ENCODE measurements around the gene CES2. TPM values are rescaled to one million over a fixed set of nuclear protein-coding genes. Genes with fewer than 3 reads are reported as not detected.

Gene CES2
- total and polyA plus RNA-seq, 9 of the 15 experiments (the other 6 are each of a cell fraction or from before 2014, with no cell fraction given), result 2.2 to 37.9 (median 24.4) TPM

DNA sequence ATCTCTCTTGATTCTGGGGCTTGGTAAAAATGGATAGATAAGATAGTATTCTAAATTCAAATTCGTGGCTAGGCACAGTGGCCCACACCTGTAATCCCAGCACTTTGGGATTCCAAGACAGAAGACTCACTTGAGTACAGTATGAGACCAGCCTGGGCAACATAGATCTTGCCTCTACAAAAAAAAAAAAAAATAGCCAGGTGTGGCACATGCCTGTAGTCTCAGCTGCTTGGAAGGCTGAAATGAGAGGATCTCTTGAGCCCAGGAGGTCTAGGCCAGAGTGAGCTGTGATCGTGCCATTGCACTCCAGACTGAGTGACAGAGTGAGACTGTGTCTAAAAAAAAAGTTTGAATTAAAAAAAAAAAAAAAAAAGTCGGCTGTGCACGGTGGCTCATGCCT is 45.7 kb upstream of the CES2 start:
- no peaks in the 10 kb centered on the region for H3K9me3 ChIP-seq (replicated peaks; ENCODE audit: control insufficient read depth, insufficient read depth, low read depth, low read length)
- DNase-seq (ENCODE audit: extremely low read depth in 1 of 4, low spot score in 3 of 4) (no peak), ATAC-seq (no peak), FAIRE-seq (no peak)
- no peak overlapping the region for H2AFZ ChIP-seq (ENCODE audit: low read depth, low read length)
- 79% methylated on average over 3 of the region's 4 CpGs for WGBS (ENCODE audit: insufficient coverage, low coverage, missing lambda C conversion rate)
- H3K4me1 ChIP-seq (replicated peaks in 1 of 2; ENCODE audit: control insufficient read depth in 2 of 2, insufficient read depth in 2 of 2, low read length in 2 of 2), result peaks cover 13% of the 10 kb centered on the region in 2 experiments; a peak in 4 of 5 replicates
- no peak overlapping the region for H3K4me2 ChIP-seq (ENCODE audit: insufficient read depth, low read length)
- H3K36me3 ChIP-seq (ENCODE audit: control insufficient read depth, insufficient read depth, low read length), result peaks cover 51% of the 10 kb centered on the region
- POLR2A ChIA-PET, result interaction anchor here (0.7 to 0.9 kb wide), 2 partner anchors 45 to 358 kb away, joined by 3 read pairs; partner anchors contain the start of genes CIAO2B and FHOD1
- H3K9me1 ChIP-seq (ENCODE audit: control insufficient read depth, insufficient read depth, low read length), result no peaks in the 10 kb centered on the region
- in situ Hi-C loops (cut with MboI) (no loop called here), intact Hi-C loops (cut with micrococcal nuclease) (no loop called here)
- no peak overlapping the region for H3K4me3 ChIP-seq
- CTCF ChIA-PET (ENCODE audit: low intra/inter-chr PET ratio), result no interaction called here
- no peaks in the 10 kb centered on the region for H3K27me3 ChIP-seq (ENCODE audit: control insufficient read depth in 2 of 2, insufficient read depth in 2 of 2, low read length in 2 of 2)
- H3K27ac ChIP-seq (ENCODE audit: extremely low read depth, low read depth, low read length), result no peak overlapping the region
- TF ChIP-seq SMARCE1 (IDR thresholded peaks at IDR 0.05), result no peak
- TF ChIP-seq, protein P1, sequence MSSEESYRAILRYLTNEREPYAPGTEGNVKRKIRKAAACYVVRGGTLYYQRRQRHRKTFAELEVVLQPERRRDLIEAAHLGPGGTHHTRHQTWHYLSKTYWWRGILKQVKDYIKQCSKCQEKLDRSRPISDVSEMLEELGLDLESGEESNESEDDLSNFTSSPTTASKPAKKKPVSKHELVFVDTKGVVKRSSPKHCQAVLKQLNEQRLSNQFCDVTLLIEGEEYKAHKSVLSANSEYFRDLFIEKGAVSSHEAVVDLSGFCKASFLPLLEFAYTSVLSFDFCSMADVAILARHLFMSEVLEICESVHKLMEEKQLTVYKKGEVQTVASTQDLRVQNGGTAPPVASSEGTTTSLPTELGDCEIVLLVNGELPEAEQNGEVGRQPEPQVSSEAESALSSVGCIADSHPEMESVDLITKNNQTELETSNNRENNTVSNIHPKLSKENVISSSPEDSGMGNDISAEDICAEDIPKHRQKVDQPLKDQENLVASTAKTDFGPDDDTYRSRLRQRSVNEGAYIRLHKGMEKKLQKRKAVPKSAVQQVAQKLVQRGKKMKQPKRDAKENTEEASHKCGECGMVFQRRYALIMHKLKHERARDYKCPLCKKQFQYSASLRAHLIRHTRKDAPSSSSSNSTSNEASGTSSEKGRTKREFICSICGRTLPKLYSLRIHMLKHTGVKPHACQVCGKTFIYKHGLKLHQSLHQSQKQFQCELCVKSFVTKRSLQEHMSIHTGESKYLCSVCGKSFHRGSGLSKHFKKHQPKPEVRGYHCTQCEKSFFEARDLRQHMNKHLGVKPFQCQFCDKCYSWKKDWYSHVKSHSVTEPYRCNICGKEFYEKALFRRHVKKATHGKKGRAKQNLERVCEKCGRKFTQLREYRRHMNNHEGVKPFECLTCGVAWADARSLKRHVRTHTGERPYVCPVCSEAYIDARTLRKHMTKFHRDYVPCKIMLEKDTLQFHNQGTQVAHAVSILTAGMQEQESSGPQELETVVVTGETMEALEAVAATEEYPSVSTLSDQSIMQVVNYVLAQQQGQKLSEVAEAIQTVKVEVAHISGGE (CRISPR knock-in tag; IDR thresholded peaks at IDR 0.05), result no peak
- TF ChIP-seq ASH1L (IDR thresholded peaks at IDR 0.05; ENCODE audit: borderline replicate concordance, low read depth, partially characterized antibody), result no peak
- TF ChIP-seq NBN (IDR thresholded peaks at IDR 0.05; ENCODE audit: low read depth), result no peak
- no peak for TF ChIP-seq SNRNP70 (optimal IDR thresholded peaks at IDR 0.05; ENCODE audit: low read depth, low read length)
- no TSS peak for BruUV-seq (replicated peaks)
- H3K9ac ChIP-seq (ENCODE audit: insufficient read depth in 1 of 2, low read depth in 2 of 2, low read length in 2 of 2), result no peak overlapping the region; a peak in 1 of 4 replicates
- no peaks in the 10 kb centered on the region; the same call in 1 of the 2 replicates for H4K20me1 ChIP-seq (replicated peaks; ENCODE audit: control insufficient read depth, insufficient read depth, low read length)
- no peaks in the 10 kb centered on the region for H3K79me2 ChIP-seq (ENCODE audit: control insufficient read depth, insufficient read depth, low read length)
